WTC11 (cell line): Measurements from ENCODE around the gene FCGBP. TPM values are rescaled to one million over a fixed set of nuclear protein-coding genes. Genes with fewer than 3 reads are reported as not detected.

Experiments used
- ATAC-seq: fragments of 200-7000 bp; cut with Tn5 transposase; 2 replicates; pipeline ENCODE4 v1.10.0; 2021; ENCODE audit warnings: mild to moderate bottlenecking, moderate library complexity
- CTCF ChIA-PET: fragments of 300-600 bp; sonication (Branson Sonifier 250); formaldehyde crosslinking; loops from one replicate; lab custom pipeline; 2021; ENCODE audit warnings: antibody characterized with exemption; lab: Charles Lee
- POLR2A ChIA-PET: fragments of 350-600 bp; sonication (Branson Sonifier 250); formaldehyde crosslinking; loops from one replicate; lab custom pipeline; 2021; ENCODE audit warnings: antibody characterized with exemption; lab: Charles Lee
- DNase-seq: peaks from one replicate; pipeline ENCODE4 v3.0.0; 2021; ENCODE audit warnings: low spot score
- H3K27ac Mint-ChIP-seq: 2 replicates; pipeline ENCODE4 v1.8.0; 2021; ENCODE audit warnings: mixed read lengths
- H3K27me3 Mint-ChIP-seq: 2 replicates; pipeline ENCODE4 v1.8.0; 2021; ENCODE audit warnings: low read depth, mild to moderate bottlenecking, moderate library complexity, mixed read lengths
- H3K36me3 Mint-ChIP-seq: 2 replicates; pipeline ENCODE4 v1.8.0; 2021; ENCODE audit warnings: mixed read lengths
- H3K4me1 Mint-ChIP-seq: 2 replicates; pipeline ENCODE4 v1.8.0; 2022; ENCODE audit warnings: mixed read lengths
- H3K4me3 Mint-ChIP-seq: 2 replicates; pipeline ENCODE4 v1.8.0; 2021; ENCODE audit warnings: mild to moderate bottlenecking, moderate library complexity, mixed read lengths
- H3K9me3 Mint-ChIP-seq: 2 replicates; pipeline ENCODE4 v1.8.0; 2021; ENCODE audit warnings: mixed read lengths
- ATF6 ChIP-seq: sonication (generic); formaldehyde crosslinking; IDR thresholded peaks from 2 replicates; pipeline ENCODE4 v1.8.1; 2023; ENCODE audit warnings: mild to moderate bottlenecking, missing genetic modification reagents
- CBFB ChIP-seq: sonication (generic); formaldehyde crosslinking; IDR thresholded peaks from 2 replicates; pipeline ENCODE4 v1.8.1; 2022; ENCODE audit warnings: mild to moderate bottlenecking, low read depth, missing genetic modification reagents
- CDX4 ChIP-seq: fragments of 250-450 bp; sonication (Bioruptor Pico); IDR thresholded peaks from 2 replicates; pipeline ENCODE4 v1.9.0; 2021; ENCODE audit warnings: moderate library complexity, mild to moderate bottlenecking, inconsistent platforms, borderline replicate concordance
- CREB1 ChIP-seq: sonication (generic); formaldehyde crosslinking; IDR thresholded peaks from 2 replicates; pipeline ENCODE4 v1.8.0; 2023; ENCODE audit warnings: mild to moderate bottlenecking, missing genetic modification reagents
- CTCF ChIP-seq: fragments of 200-600 bp; IDR thresholded peaks from 2 replicates; pipeline ENCODE4 v1.8.0; 2022; ENCODE audit warnings: antibody characterized with exemption
- MAX ChIP-seq: sonication (generic); formaldehyde crosslinking; IDR thresholded peaks from 2 replicates; pipeline ENCODE4 v1.8.0; 2022; ENCODE audit warnings: mild to moderate bottlenecking, missing genetic modification reagents
- PRDM15 ChIP-seq: sonication (generic); formaldehyde crosslinking; IDR thresholded peaks from 2 replicates; pipeline ENCODE4 v1.8.0; 2022; ENCODE audit warnings: missing genetic modification reagents
- RELA ChIP-seq: sonication (generic); formaldehyde crosslinking; IDR thresholded peaks from 2 replicates; pipeline ENCODE4 v1.8.1; 2022; ENCODE audit warnings: missing genetic modification reagents, mild to moderate bottlenecking, borderline replicate concordance
- SOX15 ChIP-seq: fragments of 250-450 bp; sonication (Bioruptor Pico); IDR thresholded peaks from 2 replicates; pipeline ENCODE4 v1.9.0; 2021; ENCODE audit warnings: mild to moderate bottlenecking
- ZNF219 ChIP-seq: sonication (generic); formaldehyde crosslinking; IDR thresholded peaks from 2 replicates; pipeline ENCODE4 v1.8.0; 2023; ENCODE audit warnings: missing genetic modification reagents, mild to moderate bottlenecking, borderline replicate concordance
- ZNF317 ChIP-seq: sonication (generic); formaldehyde crosslinking; IDR thresholded peaks from 2 replicates; pipeline ENCODE4 v1.8.1; 2023; ENCODE audit warnings: low read depth, mild to moderate bottlenecking, moderate library complexity, missing genetic modification reagents, borderline replicate concordance
- ZSCAN18 ChIP-seq: fragments of 250-450 bp; sonication (Bioruptor Pico); IDR thresholded peaks from 2 replicates; pipeline ENCODE4 v2.1.2; 2022; ENCODE audit warnings: mild to moderate bottlenecking, moderate library complexity
- total RNA-seq: library from RNA; stranded (reverse); gene quantifications from 3 replicates; pipeline ENCODE4 v1.2.3, GENCODE V29; 2021

Gene FCGBP
- total RNA-seq, 1 experiment from 2014 or later, result 2.8 TPM

GRCh38 chr19:39943586-39943985, 9.2 kb upstream of the FCGBP start (continued):
- TF ChIP-seq ATF6 (CRISPR knock-in tag) (no peak), MAX (CRISPR knock-in tag) (no peak), ZNF219 (no peak), PRDM15 (CRISPR knock-in tag) (no peak), ZSCAN18 (CRISPR knock-in tag) (no peak), ZNF317 (CRISPR knock-in tag) (no peak)

- TF ChIP-seq CTCF, result no peak
- no peak for TF ChIP-seq CBFB (CRISPR knock-in tag)
- no peak for TF ChIP-seq PRDM15 (CRISPR knock-in tag)
- TF ChIP-seq CDX4 (CRISPR knock-in tag), result no peak
- TF ChIP-seq CREB1 (CRISPR knock-in tag), result no peak
- no peak for TF ChIP-seq SOX15 (CRISPR knock-in tag)
- TF ChIP-seq RELA (CRISPR knock-in tag), result no peak
- TF ChIP-seq MAX (CRISPR knock-in tag), result no peak
- TF ChIP-seq, all 79 proteins: peak for 0
- H3K4me3 Mint-ChIP-seq, result no peak overlapping the region
- H3K9me3 Mint-ChIP-seq, result no peaks in the 10 kb centered on the region
- CTCF ChIA-PET, result interaction anchor here (0.8 kb wide), 1 partner anchor 9 kb away, joined by 3 read pairs; no protein-coding TSS in a partner anchor
- H3K4me1 Mint-ChIP-seq, result 0 out of 2 replicates have a peak, but pooled peaks cover 12% of the 10 kb centered on the region
- ATAC-seq (no peak), DNase-seq (no peak)
- no peaks in the 10 kb centered on the region for H3K27me3 Mint-ChIP-seq
- POLR2A ChIA-PET, result no interaction called here
- no peak overlapping the region for H3K27ac Mint-ChIP-seq
- no peaks in the 10 kb centered on the region for H3K36me3 Mint-ChIP-seq
These were observed 7.9 kb upstream of the FCGBP start for GRCh38 chr19:39942366-39942730.
